ENCODE data around the gene PLLP.

GRCh38 chr16:57233944-57234706 is 50.3 kb downstream of the PLLP start:
- TF ChIP-seq CTCF (IDR thresholded peaks at IDR 0.05) (no peak), EZH2 (IDR thresholded peaks at IDR 0.05) (no peak), EZH2phosphoT487 (IDR thresholded peaks at IDR 0.05) (no peak)
